HEK293 (cell line): ENCODE data around the gene CLDN7.

ENCODE experiments used
- ATF2 ChIP-seq: fragments of 450-650 bp; formaldehyde crosslinking; IDR thresholded peaks from 2 replicates; pipeline ENCODE4 v1.5.1; 2016; ENCODE audit warnings: missing biosample characterization, missing genetic modification characterization, low read depth
- CTCF ChIP-seq: fragments of 450-650 bp; formaldehyde crosslinking; IDR thresholded peaks from 2 replicates; pipeline ENCODE4 v1.5.1; 2016; ENCODE audit warnings: missing biosample characterization, missing genetic modification characterization
- TCF7L2 ChIP-seq: IDR thresholded peaks from 2 replicates; pipeline ENCODE4 v1.6.1; 2011; ENCODE audit warnings: low read depth, mild to moderate bottlenecking, inconsistent platforms, low read length, moderate library complexity, borderline replicate concordance
- ZBTB8A ChIP-seq: fragments of 450-650 bp; formaldehyde crosslinking; IDR thresholded peaks from 2 replicates; pipeline ENCODE4 v1.5.1; 2016; ENCODE audit warnings: missing biosample characterization, missing genetic modification characterization
- ZEB2 ChIP-seq: fragments of 450-650 bp; formaldehyde crosslinking; IDR thresholded peaks from 2 replicates; pipeline ENCODE4 v1.5.1; 2016; ENCODE audit warnings: missing biosample characterization, missing genetic modification characterization
- ZNF202 ChIP-seq: fragments of 450-650 bp; formaldehyde crosslinking; IDR thresholded peaks from 2 replicates; pipeline ENCODE4 v1.5.1; 2016; ENCODE audit warnings: missing biosample characterization, missing genetic modification characterization, borderline replicate concordance
- ZNF366 ChIP-seq: fragments of 450-650 bp; formaldehyde crosslinking; conservative IDR thresholded peaks from 2 replicates; pipeline ENCODE4 v1.5.1; 2016; ENCODE audit warnings: missing biosample characterization, missing genetic modification characterization
- ZNF558 ChIP-seq: fragments of 450-650 bp; formaldehyde crosslinking; IDR thresholded peaks from 2 replicates; pipeline ENCODE4 v1.5.1; 2016; ENCODE audit warnings: missing biosample characterization, missing genetic modification characterization
- ZNF561 ChIP-seq: fragments of 450-650 bp; IDR thresholded peaks from 2 replicates; pipeline ENCODE4 v1.5.1; 2018; ENCODE audit warnings: missing biosample characterization, missing genetic modification characterization, borderline replicate concordance
- ZNF596 ChIP-seq: fragments of 450-650 bp; IDR thresholded peaks from 2 replicates; pipeline ENCODE4 v1.5.0; 2018; ENCODE audit warnings: missing biosample characterization, mild to moderate bottlenecking, missing genetic modification characterization, moderate library complexity

- TF ChIP-seq ZNF558 (tag by site-specific recombination): no peak
- TF ChIP-seq ZEB2 (tag by site-specific recombination): no peak
- no peak for TF ChIP-seq ZNF366 (tag by site-specific recombination)
- TF ChIP-seq ZNF596 (tag by site-specific recombination): no peak
- TF ChIP-seq ZNF561 (tag by site-specific recombination): 0 out of 2 replicates have a peak, but pooled peaks have one; percentile 36
- TF ChIP-seq CTCF: no peak
- TF ChIP-seq ZNF202 (tag by site-specific recombination): no peak
- no peak for TF ChIP-seq ATF2 (tag by site-specific recombination)
- TF ChIP-seq ZBTB8A (tag by site-specific recombination): no peak
- no peak for TF ChIP-seq TCF7L2
Measured at GRCh38 chr17:7218166-7218565, 44.1 kb downstream of the CLDN7 start.
